KMS-11 (cell line): ENCODE measurements around the gene TIAM1.

Experiments used
- H2AFZ ChIP-seq: fragments of 200-600 bp; sonication (generic); 2 replicates; pipeline ENCODE4 v1.6.1; 2016; ENCODE audit warnings: antibody characterized with exemption, mixed run types, low read depth
- H3K27ac ChIP-seq: fragments of 200-600 bp; sonication (generic); 2 replicates; pipeline ENCODE4 v1.6.1; 2016; ENCODE audit warnings: mild to moderate bottlenecking, mixed run types
- H3K27me3 ChIP-seq: fragments of 200-600 bp; sonication (generic); 2 replicates; pipeline ENCODE4 v1.6.1; 2017; ENCODE audit warnings: mild to moderate bottlenecking, low read depth, mixed run types, moderate library complexity; ENCODE audit not compliant: insufficient read depth
- H3K36me3 ChIP-seq: fragments of 200-600 bp; sonication (generic); 2 replicates; pipeline ENCODE4 v1.6.1; 2017; ENCODE audit warnings: mild to moderate bottlenecking, mixed run types; ENCODE audit not compliant: insufficient read depth
- H3K4me1 ChIP-seq: fragments of 200-600 bp; sonication (generic); 2 replicates; pipeline ENCODE4 v1.6.1; 2016; ENCODE audit warnings: mild to moderate bottlenecking, low read depth, mixed run types; ENCODE audit not compliant: poor library complexity, severe bottlenecking
- H3K4me2 ChIP-seq: fragments of 200-600 bp; sonication (generic); 2 replicates; pipeline ENCODE4 v1.7.0; 2016; ENCODE audit warnings: mild to moderate bottlenecking, mixed run types
- H3K4me3 ChIP-seq: fragments of 200-600 bp; sonication (generic); IDR thresholded peaks from 2 replicates; pipeline ENCODE4 v1.6.1; 2017; ENCODE audit warnings: low read depth, low read length, mixed read lengths; ENCODE audit not compliant: insufficient read depth
- H3K79me2 ChIP-seq: fragments of 200-600 bp; sonication (generic); 2 replicates; pipeline ENCODE4 v1.6.1; 2016; ENCODE audit warnings: low read depth, mixed run types; ENCODE audit not compliant: insufficient read depth
- H3K9ac ChIP-seq: fragments of 200-600 bp; sonication (generic); 2 replicates; pipeline ENCODE4 v1.6.1; 2016; ENCODE audit warnings: mild to moderate bottlenecking, mixed run types
- H4K20me1 ChIP-seq: fragments of 200-600 bp; sonication (generic); 2 replicates; pipeline ENCODE4 v1.6.1; 2016; ENCODE audit warnings: mild to moderate bottlenecking, mixed run types; ENCODE audit not compliant: insufficient read depth
- TF ChIP-seq, protein P1 (sequence below): fragments of 200-600 bp; sonication (generic); conservative IDR thresholded peaks from 2 replicates; pipeline ENCODE4 v1.6.1; 2017; ENCODE audit warnings: low read depth, mild to moderate bottlenecking, antibody characterized with exemption, low read length, moderate library complexity, mixed read lengths

The TIAM1 gene

DNA sequence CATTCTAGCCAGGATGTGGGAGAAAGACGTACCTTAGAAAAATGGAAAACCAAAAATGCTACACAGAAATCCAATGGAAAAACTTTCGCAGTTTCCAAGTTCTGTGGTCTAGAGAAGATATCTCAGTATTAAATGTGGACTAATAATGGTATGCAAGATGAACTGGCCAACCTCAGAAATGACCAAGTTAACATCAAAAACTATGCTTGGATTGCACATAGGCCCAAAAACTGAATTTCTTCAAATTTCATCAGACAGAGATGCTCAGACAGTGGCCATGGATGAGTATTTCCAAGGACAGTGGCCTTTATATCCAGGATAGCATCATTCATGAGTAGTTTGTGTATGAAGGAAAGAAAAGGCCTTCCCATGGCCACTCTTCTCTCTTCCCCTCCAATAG, 132.2 kb downstream of the TIAM1 start:
- no peaks in the 10 kb centered on the region for H3K36me3 ChIP-seq
- no peak overlapping the region for H3K9ac ChIP-seq
- TF ChIP-seq, protein P1, sequence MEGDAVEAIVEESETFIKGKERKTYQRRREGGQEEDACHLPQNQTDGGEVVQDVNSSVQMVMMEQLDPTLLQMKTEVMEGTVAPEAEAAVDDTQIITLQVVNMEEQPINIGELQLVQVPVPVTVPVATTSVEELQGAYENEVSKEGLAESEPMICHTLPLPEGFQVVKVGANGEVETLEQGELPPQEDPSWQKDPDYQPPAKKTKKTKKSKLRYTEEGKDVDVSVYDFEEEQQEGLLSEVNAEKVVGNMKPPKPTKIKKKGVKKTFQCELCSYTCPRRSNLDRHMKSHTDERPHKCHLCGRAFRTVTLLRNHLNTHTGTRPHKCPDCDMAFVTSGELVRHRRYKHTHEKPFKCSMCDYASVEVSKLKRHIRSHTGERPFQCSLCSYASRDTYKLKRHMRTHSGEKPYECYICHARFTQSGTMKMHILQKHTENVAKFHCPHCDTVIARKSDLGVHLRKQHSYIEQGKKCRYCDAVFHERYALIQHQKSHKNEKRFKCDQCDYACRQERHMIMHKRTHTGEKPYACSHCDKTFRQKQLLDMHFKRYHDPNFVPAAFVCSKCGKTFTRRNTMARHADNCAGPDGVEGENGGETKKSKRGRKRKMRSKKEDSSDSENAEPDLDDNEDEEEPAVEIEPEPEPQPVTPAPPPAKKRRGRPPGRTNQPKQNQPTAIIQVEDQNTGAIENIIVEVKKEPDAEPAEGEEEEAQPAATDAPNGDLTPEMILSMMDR: no peak
- H3K27ac ChIP-seq: no peak overlapping the region
- H3K4me3 ChIP-seq: no peak overlapping the region
- H3K27me3 ChIP-seq: no peaks in the 10 kb centered on the region
- no peaks in the 10 kb centered on the region for H3K79me2 ChIP-seq
- no peak overlapping the region for H2AFZ ChIP-seq
- H4K20me1 ChIP-seq: no peaks in the 10 kb centered on the region
- H3K4me1 ChIP-seq: no peaks in the 10 kb centered on the region
- H3K4me2 ChIP-seq: no peak overlapping the region

DNA sequence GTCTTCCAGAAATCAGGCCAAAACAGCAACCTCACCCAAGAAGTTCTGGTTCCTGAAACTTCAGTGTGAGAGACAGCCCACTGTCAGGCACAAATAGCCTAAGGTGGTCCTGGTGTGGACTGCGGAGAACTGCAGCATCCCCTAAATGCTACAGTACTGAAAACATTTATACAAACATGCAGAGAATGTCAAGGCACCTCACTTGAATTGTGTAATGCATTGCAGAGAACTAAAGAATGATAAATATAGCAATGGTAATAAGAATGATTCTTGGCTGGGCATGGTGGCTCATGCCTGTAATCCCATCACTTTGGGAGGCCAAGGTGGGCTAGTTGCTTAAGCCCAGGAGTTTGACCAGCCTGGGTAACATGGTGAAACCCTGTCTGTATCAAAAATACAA, 138.6 kb downstream of the TIAM1 start:
- Histone ChIP-seq H4K20me1 (no peaks in the 10 kb centered on the region), H3K27ac (no peak overlapping the region), H2AFZ (no peak overlapping the region), H3K79me2 (no peaks in the 10 kb centered on the region), H3K36me3 (no peaks in the 10 kb centered on the region), H3K27me3 (no peaks in the 10 kb centered on the region), H3K4me1 (no peaks in the 10 kb centered on the region), H3K9ac (no peak overlapping the region), H3K4me2 (no peak overlapping the region), H3K4me3 (no peak overlapping the region)
- TF ChIP-seq, protein P1: no peak

DNA sequence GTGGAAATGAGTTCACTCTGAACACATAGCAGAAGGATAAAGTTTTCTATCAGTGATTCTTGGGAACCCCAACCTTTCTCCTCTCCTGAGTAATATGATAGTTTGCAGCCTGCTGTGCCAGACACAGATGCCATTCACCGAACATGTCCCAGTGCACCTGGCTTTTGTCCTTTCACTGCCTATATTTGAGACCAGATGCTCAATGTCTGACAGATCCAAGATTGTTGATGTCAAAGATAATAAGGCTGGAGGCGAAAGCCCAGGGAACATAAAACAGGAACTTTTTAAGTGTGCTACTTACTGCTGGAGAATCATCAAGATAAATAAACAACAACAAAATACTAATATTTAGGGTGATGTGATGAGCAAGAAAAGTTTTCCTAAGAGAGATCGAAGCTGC, 139.3 kb downstream of the TIAM1 start:
- Histone ChIP-seq H3K9ac (no peak overlapping the region), H3K27me3 (no peaks in the 10 kb centered on the region), H3K79me2 (no peaks in the 10 kb centered on the region), H3K36me3 (no peaks in the 10 kb centered on the region), H3K4me2 (no peak overlapping the region), H4K20me1 (no peaks in the 10 kb centered on the region), H3K4me1 (no peaks in the 10 kb centered on the region), H2AFZ (no peak overlapping the region), H3K4me3 (no peak overlapping the region), H3K27ac (no peak overlapping the region)
- TF ChIP-seq, protein P1: no peak

DNA sequence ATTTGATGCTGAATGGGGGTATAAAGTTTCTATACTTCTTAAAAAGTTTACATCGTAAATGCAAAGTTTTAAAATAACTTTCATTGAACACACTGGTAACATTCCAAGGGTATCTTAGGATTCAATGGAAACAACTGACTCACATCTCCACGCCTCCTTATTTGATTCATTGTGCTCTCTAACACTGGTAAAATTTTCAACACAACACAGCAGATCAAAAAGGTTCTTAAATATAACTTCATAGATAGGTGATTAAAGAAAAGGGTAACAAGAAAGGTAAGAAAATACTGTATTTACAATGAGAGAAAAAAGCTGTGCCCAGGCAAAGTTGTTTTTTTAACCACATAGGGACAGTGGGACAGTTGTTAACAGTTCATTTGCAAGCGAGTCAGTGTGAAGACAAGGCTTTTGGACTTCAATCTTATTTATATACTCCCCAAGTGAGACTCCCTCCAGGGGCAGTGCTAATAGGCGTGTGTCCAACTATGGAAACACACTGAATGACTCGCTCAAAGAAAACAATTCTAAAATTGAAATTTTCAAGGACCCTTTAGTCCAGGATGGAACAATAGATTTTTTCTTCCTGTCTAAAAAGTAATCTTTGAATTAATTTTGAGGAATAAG, 140.5 kb downstream of the TIAM1 start:
- no peak overlapping the region for H3K4me2 ChIP-seq
- H3K9ac ChIP-seq: no peak overlapping the region
- no peaks in the 10 kb centered on the region for H3K27me3 ChIP-seq
- H3K79me2 ChIP-seq: no peaks in the 10 kb centered on the region
- H3K4me3 ChIP-seq: no peak overlapping the region
- H2AFZ ChIP-seq: no peak overlapping the region
- no peaks in the 10 kb centered on the region for H3K36me3 ChIP-seq
- H4K20me1 ChIP-seq: no peaks in the 10 kb centered on the region
- no peak overlapping the region for H3K27ac ChIP-seq
- TF ChIP-seq, protein P1: no peak
- peaks cover 3% of the 10 kb centered on the region for H3K4me1 ChIP-seq
